ENCODE measurements around the gene ELMOD1.

- peak; percentile 79 to 96 for TF ChIP-seq CTCF (conservative IDR thresholded peaks at IDR 0.05; ENCODE audit: low read depth in 2 of 2)
- no peak for TF ChIP-seq REST (IDR thresholded peaks at IDR 0.05; ENCODE audit: unreplicated experiment)
- no peak for TF ChIP-seq EZH2phosphoT487 (IDR thresholded peaks at IDR 0.05; ENCODE audit: unreplicated experiment)
- TF ChIP-seq EZH2 (IDR thresholded peaks at IDR 0.05; ENCODE audit: low read depth, unreplicated experiment) = no peak
- no peak for TF ChIP-seq POLR2AphosphoS5 (IDR thresholded peaks at IDR 0.05; ENCODE audit: low read depth)
- no peak for TF ChIP-seq ETS1 (IDR thresholded peaks at IDR 0.05)
- TF ChIP-seq JUNB (IDR thresholded peaks at IDR 0.05; ENCODE audit: unreplicated experiment) = no peak
- TF ChIP-seq ZNF462 (CRISPR knock-in tag; IDR thresholded peaks at IDR 0.05) = no peak
- no peak for TF ChIP-seq CREB1 (CRISPR knock-in tag; IDR thresholded peaks at IDR 0.05; ENCODE audit: low read depth)
- TF ChIP-seq ZNF331 (CRISPR knock-in tag; IDR thresholded peaks at IDR 0.05; ENCODE audit: low read depth) = no peak
- TF ChIP-seq STAT1 (IDR thresholded peaks at IDR 0.05; ENCODE audit: unreplicated experiment) = no peak
- no peak for TF ChIP-seq ZNF114 (CRISPR knock-in tag; IDR thresholded peaks at IDR 0.05)
These were observed 41.5 kb upstream of the ELMOD1 start for GRCh38 chr11:107549253-107549953.

All from GM23338 (cell line).